PC-9 (cell line): ENCODE measurements around the gene HTRA3.

Source experiments
- EZH2 ChIP-seq: fragments of 200-600 bp; sonication (generic); IDR thresholded peaks from 2 replicates; pipeline ENCODE4 v1.8.0; 2017; ENCODE audit warnings: antibody characterized with exemption, low read depth
- TF ChIP-seq, protein P1 (sequence below): fragments of 200-600 bp; sonication (generic); conservative IDR thresholded peaks from 2 replicates; pipeline ENCODE4 v1.6.1; 2017; ENCODE audit warnings: mixed run types, antibody characterized with exemption, mild to moderate bottlenecking, moderate library complexity

DNA sequence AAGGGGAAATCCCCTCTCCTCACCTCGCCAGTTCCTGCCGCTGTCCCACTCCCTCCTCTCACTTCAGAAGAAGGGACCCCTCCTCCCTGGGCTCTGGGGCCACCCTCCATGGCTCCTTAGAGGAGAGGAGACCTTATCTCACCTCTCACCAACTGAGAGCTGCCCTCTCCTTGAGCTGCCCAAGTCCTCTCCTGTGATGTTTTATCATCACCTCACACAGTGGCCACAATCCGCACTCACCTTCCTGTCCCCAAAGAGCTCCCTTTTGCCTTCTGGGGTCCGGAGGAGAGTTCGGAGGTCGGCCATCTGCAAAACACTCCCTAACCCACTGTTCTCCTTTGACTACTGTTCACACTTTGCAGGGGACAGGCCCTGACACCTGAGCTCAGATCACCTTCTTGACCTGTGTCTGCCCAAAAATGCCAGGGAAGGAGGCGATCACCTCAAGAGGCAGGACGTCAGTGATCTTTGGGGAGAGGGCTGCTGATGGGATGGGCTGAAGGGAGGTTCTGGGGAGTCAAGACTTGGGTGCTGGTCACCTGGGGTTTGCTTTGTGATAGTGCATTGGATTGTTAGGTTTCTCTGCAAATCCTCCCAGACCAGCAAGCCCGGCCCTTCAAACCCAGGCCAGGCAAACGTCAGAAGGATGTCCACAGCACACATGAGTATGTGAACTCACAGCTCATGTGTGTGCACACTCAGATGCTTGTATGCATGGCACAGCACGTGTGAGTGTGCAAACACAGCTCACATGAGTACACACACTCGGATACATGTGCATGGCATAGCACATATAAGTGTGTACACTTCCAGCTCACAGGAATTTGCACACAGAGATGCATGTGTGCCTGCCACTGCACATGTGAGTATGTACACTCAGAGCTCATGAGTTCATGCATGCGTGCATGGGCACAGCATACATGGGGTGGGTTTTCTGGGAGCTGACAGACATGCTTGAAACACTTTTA is 41.8 kb downstream of the HTRA3 start:
- TF ChIP-seq, protein P1, sequence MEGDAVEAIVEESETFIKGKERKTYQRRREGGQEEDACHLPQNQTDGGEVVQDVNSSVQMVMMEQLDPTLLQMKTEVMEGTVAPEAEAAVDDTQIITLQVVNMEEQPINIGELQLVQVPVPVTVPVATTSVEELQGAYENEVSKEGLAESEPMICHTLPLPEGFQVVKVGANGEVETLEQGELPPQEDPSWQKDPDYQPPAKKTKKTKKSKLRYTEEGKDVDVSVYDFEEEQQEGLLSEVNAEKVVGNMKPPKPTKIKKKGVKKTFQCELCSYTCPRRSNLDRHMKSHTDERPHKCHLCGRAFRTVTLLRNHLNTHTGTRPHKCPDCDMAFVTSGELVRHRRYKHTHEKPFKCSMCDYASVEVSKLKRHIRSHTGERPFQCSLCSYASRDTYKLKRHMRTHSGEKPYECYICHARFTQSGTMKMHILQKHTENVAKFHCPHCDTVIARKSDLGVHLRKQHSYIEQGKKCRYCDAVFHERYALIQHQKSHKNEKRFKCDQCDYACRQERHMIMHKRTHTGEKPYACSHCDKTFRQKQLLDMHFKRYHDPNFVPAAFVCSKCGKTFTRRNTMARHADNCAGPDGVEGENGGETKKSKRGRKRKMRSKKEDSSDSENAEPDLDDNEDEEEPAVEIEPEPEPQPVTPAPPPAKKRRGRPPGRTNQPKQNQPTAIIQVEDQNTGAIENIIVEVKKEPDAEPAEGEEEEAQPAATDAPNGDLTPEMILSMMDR = no peak
- no peak for TF ChIP-seq EZH2
